Kidney glomerular epithelial cell (primary cell): ENCODE measurements around the gene PRKAR1B.

Experiments
- DNase-seq: peaks from one replicate; lab custom pipeline; 2025; lab: John Stamatoyannopoulos, UW

PRKAR1B gene

DNA sequence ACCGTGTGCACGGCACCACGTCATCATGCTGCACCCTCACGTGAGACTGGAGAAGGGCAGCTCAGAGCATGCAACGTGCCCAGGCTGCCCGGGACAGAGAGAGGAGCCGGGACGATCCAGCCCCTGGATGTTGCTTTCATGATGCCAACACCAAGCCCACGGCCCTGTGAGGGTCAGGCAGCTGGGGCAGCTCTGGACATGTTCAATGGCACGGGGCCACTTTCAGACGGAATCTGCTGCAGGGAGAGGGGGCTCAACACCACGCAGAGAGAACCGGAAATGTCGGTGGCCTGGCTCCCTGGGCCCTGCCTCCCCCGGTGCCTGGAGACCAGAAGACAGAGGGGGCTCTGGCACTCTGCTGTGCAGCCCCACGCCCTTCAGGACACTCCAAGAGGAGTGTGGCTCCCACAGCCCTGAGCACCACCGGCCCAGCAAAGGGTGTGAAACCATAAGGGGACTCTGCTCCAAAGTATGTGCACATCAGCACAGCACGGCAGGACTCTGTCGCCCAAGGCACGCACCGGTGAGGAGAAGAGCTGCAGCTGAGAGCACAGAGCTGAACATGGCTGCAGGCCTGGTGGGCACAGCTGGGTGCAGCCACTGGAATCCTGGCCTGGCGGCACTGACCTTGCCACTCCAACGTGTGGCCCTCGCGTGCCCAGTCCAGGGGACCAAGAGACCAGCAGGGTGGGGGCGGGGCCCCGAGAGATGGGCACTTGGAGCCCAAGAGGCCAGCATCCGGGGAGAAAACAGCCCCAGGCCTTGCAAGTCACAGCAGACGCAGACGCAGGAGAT, 137.1 kb downstream of the PRKAR1B start:
- no peak for DNase-seq

- no peak for DNase-seq
These were observed 139.3 kb downstream of the PRKAR1B start for GRCh38 chr7:587767-588166.

GRCh38 chr7:586494-586893, 140.6 kb downstream of the PRKAR1B start:
- no peak for DNase-seq

DNA sequence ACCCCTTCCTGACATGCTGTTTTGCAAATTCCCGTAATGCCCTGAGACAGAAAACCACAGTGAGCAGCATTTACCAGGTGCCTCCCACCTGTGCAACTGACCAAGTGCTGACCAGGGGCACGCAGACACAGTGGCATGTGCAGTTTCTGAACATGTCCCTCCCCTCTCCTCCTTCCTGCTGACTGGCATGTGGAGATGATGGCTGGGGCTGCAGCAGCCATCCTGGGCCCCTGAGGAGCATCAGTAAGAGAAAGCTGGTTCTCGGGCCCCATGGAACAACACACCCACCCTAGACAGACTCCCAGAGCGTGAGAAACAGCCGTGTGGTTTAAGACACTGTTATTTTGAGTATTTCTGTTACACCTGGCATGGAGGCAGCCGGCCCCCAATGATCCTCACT, 141.2 kb downstream of the PRKAR1B start:
- no peak for DNase-seq

DNA sequence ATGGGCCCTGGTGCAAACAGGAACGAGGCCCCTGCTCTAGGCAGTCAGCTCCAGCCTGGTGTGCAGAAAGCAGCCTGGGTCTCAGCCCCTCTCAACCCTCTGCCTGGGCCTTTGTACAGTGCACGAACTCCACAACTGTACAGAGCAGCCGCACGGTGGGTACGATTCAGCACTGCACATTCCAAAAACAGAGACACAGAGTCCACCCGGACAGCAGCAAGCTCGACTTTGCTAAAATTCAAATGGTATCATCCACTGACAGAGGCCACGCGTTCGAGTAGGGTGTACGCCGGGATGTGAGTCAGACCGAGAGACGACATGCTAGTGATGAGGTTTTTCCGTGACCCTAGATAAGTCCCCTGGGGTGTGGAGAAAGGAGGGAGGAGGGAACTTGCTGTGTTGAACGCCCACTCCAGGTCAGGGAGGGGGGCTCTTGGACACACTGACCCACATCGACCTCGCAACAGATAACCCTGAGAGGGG, 141.8 kb downstream of the PRKAR1B start:
- no peak for DNase-seq

GRCh38 chr7:584820-585219, 142.3 kb downstream of the PRKAR1B start:
- no peak for DNase-seq

- no peak for DNase-seq
These were observed 143.0 kb downstream of the PRKAR1B start for GRCh38 chr7:584122-584465.

GRCh38 chr7:583410-584121, 143.5 kb downstream of the PRKAR1B start:
- DNase-seq, result no peak

DNA sequence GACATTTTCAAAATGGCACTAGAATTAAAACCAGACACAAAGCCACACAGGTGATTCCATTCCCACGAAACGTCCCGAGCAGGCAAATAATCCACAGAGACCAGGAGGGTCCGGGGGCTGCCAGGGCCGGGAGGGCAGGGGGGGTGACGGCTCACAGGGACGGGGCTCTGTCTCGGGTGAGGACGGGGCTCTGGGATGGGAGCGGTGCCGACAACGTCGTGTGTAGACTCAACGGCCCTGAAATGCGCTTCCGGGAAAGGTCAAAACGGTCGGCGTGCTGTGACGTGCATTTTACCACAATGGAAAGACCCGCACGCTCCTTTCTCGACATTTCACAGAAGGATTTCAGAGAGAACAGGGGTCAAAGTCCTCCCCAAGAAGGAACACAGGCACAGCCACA, 144.2 kb downstream of the PRKAR1B start:
- DNase-seq, result no peak

- no peak for DNase-seq
These were observed 144.8 kb downstream of the PRKAR1B start for GRCh38 chr7:582081-582835.

GRCh38 chr7:578386-578785, 148.7 kb downstream of the PRKAR1B start:
- no peak for DNase-seq

GRCh38 chr7:577741-578370, 149.2 kb downstream of the PRKAR1B start:
- no peak for DNase-seq

DNA sequence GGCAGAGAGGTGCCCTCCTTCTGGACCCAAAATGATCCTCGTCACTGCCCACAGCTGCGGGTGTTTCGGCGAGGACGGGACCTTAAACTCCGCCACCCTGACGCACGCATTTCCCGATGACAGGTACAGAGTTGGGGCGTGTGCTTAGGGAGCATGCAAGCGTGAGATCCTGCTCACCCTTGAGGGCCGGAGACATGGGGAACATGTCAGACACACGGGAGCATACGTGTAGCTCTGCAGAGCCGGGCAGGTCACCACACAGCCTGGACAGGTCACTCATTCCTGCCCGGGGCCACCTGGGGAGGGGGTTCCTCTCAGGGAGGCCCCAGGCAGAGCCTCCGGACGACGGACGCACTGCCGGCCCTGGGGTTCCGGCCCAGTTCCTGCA, 149.8 kb downstream of the PRKAR1B start:
- DNase-seq, result no peak

DNA sequence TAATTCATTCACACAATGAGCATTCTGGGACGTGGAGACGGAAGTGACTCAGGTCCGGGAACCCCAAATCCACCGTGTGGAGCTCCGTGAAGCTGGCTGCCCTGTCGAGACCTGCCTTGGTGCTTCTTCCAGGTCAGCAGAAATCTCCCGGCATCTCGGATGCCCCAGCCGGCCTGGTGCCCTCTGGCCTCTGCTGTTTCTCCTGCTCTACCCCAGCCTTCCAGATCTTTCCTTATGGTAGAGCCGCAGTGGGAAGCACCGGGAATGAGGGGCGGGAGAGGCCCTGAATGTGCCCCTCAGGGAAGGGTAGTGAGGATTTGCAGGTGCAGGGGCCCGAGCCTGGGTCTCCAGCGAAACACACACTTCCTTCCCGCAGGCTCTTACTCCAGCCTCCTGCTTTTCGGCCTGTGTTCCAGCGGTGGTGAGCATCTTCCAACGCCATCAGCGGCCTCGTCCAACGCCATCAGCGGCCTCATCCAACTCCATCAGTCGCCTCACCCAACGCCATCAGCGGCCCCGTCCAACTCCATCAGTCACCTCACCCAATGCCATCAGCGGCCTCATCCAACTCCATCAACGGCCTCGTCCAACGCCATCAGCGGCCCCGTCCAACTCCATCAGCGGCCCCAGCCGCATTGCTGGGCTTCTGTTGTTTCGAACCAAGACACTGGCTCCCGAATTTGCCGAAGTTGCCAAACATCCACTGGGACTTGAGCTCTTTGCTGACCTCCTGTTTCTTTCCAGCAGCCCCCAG, 150.4 kb downstream of the PRKAR1B start:
- no peak for DNase-seq

DNA sequence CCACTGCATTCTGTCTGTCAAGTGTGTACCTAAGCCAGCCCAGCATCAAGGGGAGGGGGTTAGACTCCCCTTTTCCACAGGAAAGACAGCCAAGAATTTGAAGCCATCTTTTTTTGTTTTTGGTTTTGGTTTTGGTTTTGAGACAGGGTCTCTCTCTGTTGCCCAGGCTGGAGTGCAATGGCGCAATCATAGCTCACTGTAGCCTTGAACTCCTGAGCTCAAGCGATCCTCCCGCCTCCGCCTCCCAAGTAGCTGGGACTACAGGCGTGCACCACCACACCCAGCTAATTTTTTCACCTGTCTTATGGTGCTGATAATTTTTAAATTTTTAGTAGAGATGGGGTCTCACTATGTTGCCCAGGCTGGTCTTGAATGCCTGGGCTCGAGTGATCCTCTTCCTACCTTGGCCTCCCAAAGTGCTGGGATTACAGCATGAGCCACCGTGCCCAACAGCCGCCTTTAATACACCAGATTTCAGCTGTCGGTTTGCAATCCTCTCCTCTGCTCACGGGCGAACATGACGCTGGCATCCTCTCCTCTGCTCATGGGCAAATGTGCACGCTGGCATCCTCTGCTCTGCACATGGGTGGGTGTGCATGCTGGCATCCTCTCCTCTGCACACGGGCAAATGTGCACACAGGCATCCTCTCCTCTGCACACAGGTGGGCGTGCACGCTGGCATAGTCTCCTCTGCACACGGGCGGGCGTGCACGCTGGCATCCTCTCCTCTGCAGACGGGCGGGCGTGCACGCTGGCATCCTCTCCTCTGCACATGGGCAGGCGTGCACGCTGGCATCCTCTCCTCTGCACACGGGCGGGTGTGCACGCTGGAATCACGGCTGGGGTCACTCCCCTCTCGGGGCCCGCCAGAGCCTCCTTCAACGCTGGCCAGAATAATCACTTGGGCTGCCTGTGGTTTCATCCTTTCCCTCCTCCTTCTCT, 151.4 kb downstream of the PRKAR1B start:
- no peak for DNase-seq

GRCh38 chr7:574661-575395, 152.3 kb downstream of the PRKAR1B start:
- no peak for DNase-seq

GRCh38 chr7:573933-574381, 153.1 kb downstream of the PRKAR1B start:
- no peak for DNase-seq

DNA sequence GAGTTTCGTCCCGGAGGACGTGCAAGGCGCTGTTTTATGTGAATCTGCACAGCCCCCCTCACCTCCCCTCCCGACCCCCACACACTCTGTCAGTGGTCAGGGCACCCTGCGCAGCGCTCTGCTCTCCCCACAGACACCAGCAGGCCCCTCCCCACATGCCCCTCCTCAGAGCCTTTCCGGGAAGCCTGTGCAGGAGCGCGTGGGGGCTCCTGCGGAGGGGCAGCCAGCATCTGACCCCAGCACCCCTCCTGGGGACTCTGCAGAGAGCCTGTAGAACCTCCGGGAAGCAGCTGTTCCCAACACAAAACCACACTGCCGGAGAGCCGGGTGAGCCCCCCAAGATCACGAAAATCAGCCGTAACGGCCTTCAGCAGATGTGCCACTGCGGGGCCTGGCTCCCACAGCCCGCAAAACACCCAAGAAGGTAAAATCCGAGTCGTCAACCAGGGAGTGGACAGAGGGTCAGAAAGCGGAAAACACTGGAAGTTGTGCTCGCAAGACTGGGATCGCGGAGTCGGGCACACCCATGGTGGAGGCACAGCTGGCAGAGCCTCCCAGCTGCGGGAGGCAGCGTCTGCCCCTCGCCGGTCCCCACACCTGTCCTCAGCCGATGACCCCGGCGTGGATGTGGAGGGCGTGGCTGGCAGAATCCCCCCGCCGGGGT, 153.7 kb downstream of the PRKAR1B start:
- no peak for DNase-seq
